A549 (cell line): ENCODE results near the gene IRF4. TPM values are rescaled to one million over a fixed set of nuclear protein-coding genes. Genes with fewer than 3 reads are reported as not detected.

Experiments used
- ATAC-seq, 2 experiments: fragments of 200-7000 bp in 1 of 2; fragments of >200 bp in 1 of 2; cut with Nextera tagmentation in 1 of 2; cut with Tn5 transposase in 1 of 2; 3 replicates each; pipeline versions ENCODE4 v1.8.0 to v1.9.1; 2018 to 2020; ENCODE audit warnings: mild to moderate bottlenecking in 1 of 2, moderate library complexity in 1 of 2
- CTCF ChIA-PET: fragments of 300-600 bp; sonication (Branson Sonifier 250); formaldehyde crosslinking; extraction: SDS; loops from one replicate; lab custom pipeline; 2021; ENCODE audit warnings: antibody characterized with exemption, inconsistent platforms; lab: Yijun Ruan, JAX
- POLR2A ChIA-PET: fragments of 350-600 bp; formaldehyde crosslinking; extraction: SDS; loops from one replicate; lab custom pipeline; 2021; ENCODE audit warnings: antibody characterized with exemption, inconsistent platforms; lab: Yijun Ruan, JAX
- DNase-seq, 2 experiments: peaks; one replicate each; pipeline versions ENCODE4 v3.0.0 to v3.0.0-alpha.2; 2011 to 2016; ENCODE audit warnings: low read depth in 1 of 2, low spot score in 1 of 2
- FAIRE-seq: peaks from 2 replicates; lab custom pipeline; 2011; peaks lifted over from hg19 to GRCh38; lab: Jason Lieb, UNC
- H3K27ac ChIP-seq, 2 experiments: fragments of >200 bp; sonication (Bioruptor Twin); formaldehyde crosslinking; 3 replicates each; pipeline ENCODE4 v1.5.1; 2016 to 2017
- H3K4me1 ChIP-seq: fragments of >200 bp; sonication (Bioruptor Twin); formaldehyde crosslinking; 3 replicates; pipeline ENCODE4 v1.6.1; 2016
- H3K4me2 ChIP-seq: fragments of >200 bp; sonication (Bioruptor Twin); formaldehyde crosslinking; 3 replicates; pipeline ENCODE4 v1.6.1; 2016
- H3K4me3 ChIP-seq: fragments of >200 bp; sonication (Bioruptor Twin); formaldehyde crosslinking; 3 replicates; pipeline ENCODE4 v1.5.1; 2016
- H3K9me3 ChIP-seq: fragments of >200 bp; sonication (Bioruptor Twin); formaldehyde crosslinking; 3 replicates; pipeline ENCODE4 v1.6.1; 2016
- ATOH8 ChIP-seq: fragments of 250-450 bp; sonication (Bioruptor Pico); IDR thresholded peaks from 2 replicates; pipeline ENCODE4 v1.5.0; 2020; ENCODE audit warnings: low read depth, mild to moderate bottlenecking, moderate library complexity
- CBX2 ChIP-seq: fragments of 200-600 bp; sonication (generic); IDR thresholded peaks from 2 replicates; pipeline ENCODE4 v1.6.1; 2016; ENCODE audit warnings: low read depth, mild to moderate bottlenecking, borderline replicate concordance
- CBX8 ChIP-seq: fragments of 200-600 bp; sonication (generic); IDR thresholded peaks from 2 replicates; pipeline ENCODE4 v1.6.1; 2016
- CHD2 ChIP-seq: fragments of 150-350 bp; IDR thresholded peaks from 2 replicates; pipeline ENCODE4 v1.6.1; 2014; ENCODE audit warnings: low read length; ENCODE audit not compliant: partially characterized antibody
- E2F6 ChIP-seq: IDR thresholded peaks from 2 replicates; pipeline ENCODE4 v1.6.1; 2012; ENCODE audit warnings: low read depth, borderline replicate concordance
- EHMT2 ChIP-seq: fragments of 200-600 bp; sonication (generic); IDR thresholded peaks from 2 replicates; pipeline ENCODE4 v1.6.1; 2016; ENCODE audit warnings: antibody characterized with exemption, low read depth, mild to moderate bottlenecking, moderate library complexity
- ESRRA ChIP-seq: fragments of 150-350 bp; IDR thresholded peaks from 2 replicates; pipeline ENCODE4 v1.6.1; 2014; ENCODE audit warnings: mild to moderate bottlenecking, low read length, borderline replicate concordance
- FOSL2 ChIP-seq, 2 experiments: fragments of 450-650 bp in 1 of 2; fragments of >200 bp in 1 of 2; sonication (Bioruptor Twin) in 1 of 2; formaldehyde crosslinking; IDR thresholded peaks; 2 replicates each; pipeline versions ENCODE4 v1.5.0 to v1.6.1; 2016 to 2020; ENCODE audit warnings: mild to moderate bottlenecking in 1 of 2, moderate library complexity in 1 of 2
- FOXS1 ChIP-seq: fragments of 250-450 bp; sonication (Bioruptor Pico); IDR thresholded peaks from 2 replicates; pipeline ENCODE4 v1.5.0; 2020; ENCODE audit warnings: mild to moderate bottlenecking, moderate library complexity
- HDAC2 ChIP-seq: fragments of 200-600 bp; sonication (generic); IDR thresholded peaks from 2 replicates; pipeline ENCODE4 v1.6.1; 2016
- HOXB13 ChIP-seq: fragments of 250-450 bp; sonication (Bioruptor Pico); IDR thresholded peaks from 2 replicates; pipeline ENCODE4 v1.5.0; 2020; ENCODE audit warnings: low read depth, mild to moderate bottlenecking, moderate library complexity
- JUN ChIP-seq, 2 experiments: fragments of >200 bp; sonication (Bioruptor Twin); formaldehyde crosslinking; IDR thresholded peaks; 2 replicates in 1 of 2; 3 replicates in 1 of 2; pipeline ENCODE4 v1.6.1; 2016 to 2017
- JUNB ChIP-seq: fragments of >200 bp; sonication (Bioruptor Twin); formaldehyde crosslinking; IDR thresholded peaks from 2 replicates; pipeline ENCODE4 v1.6.1; 2016
- KDM1A ChIP-seq: fragments of 200-600 bp; sonication (generic); IDR thresholded peaks from 2 replicates; pipeline ENCODE4 v1.6.1; 2016; ENCODE audit warnings: low read depth, mild to moderate bottlenecking
- KDM5A ChIP-seq: fragments of 200-600 bp; sonication (generic); IDR thresholded peaks from 2 replicates; pipeline ENCODE4 v1.6.1; 2016; ENCODE audit warnings: antibody characterized with exemption, mild to moderate bottlenecking
- MAFK ChIP-seq: fragments of 450-650 bp; IDR thresholded peaks from 2 replicates; pipeline ENCODE4 v1.6.1; 2014; ENCODE audit not compliant: partially characterized antibody
- NFE2L2 ChIP-seq: fragments of 150-350 bp; conservative IDR thresholded peaks from 2 replicates; pipeline ENCODE4 v1.6.1; 2014; ENCODE audit warnings: low read length
- PHF8 ChIP-seq: fragments of 200-600 bp; sonication (generic); IDR thresholded peaks from 2 replicates; pipeline ENCODE4 v1.6.1; 2016; ENCODE audit warnings: low read depth, mild to moderate bottlenecking, antibody characterized with exemption, moderate library complexity, borderline replicate concordance
- REST ChIP-seq: fragments of 200-600 bp; sonication (generic); IDR thresholded peaks from 2 replicates; pipeline ENCODE4 v1.6.1; 2016; ENCODE audit warnings: antibody characterized with exemption, mild to moderate bottlenecking, moderate library complexity
- SREBF2 ChIP-seq: fragments of 450-650 bp; IDR thresholded peaks from 2 replicates; pipeline ENCODE4 v1.6.1; 2014; ENCODE audit warnings: mild to moderate bottlenecking, moderate library complexity
- ZC3H11A ChIP-seq: fragments of 450-650 bp; IDR thresholded peaks from 2 replicates; pipeline ENCODE4 v1.6.1; 2014; ENCODE audit warnings: antibody characterized with exemption, mild to moderate bottlenecking
- WGBS: methylation state at CpG from one replicate; pipeline ENCODE4 v1.1.6; 2017; ENCODE audit errors: missing lambda C conversion rate; 5-methylcytosine and 5-hydroxymethylcytosine counted together
- polyA plus RNA-seq, 4 experiments: library from polyadenylated mRNA; depleted of rRNA in 3 of 4; stranded (reverse); fragments of >200 nt; fragmentation: RNase III in 1 of 4; extraction: RNeasy Plus Mini Kit Qiagen cat#74134 plus additional on column Dnase treatment in 1 of 4; gene quantifications; 2 replicates in 3 of 4; 3 replicates in 1 of 4; pipeline ENCODE4 v1.2.3, GENCODE V29; 2011 to 2017
- TF ChIP-seq, protein P1 (sequence below): fragments of 150-350 bp; IDR thresholded peaks from 2 replicates; pipeline ENCODE4 v1.6.1; 2014; ENCODE audit warnings: low read depth, mild to moderate bottlenecking, low read length
- TF ChIP-seq, protein P2 (sequence below): fragments of >200 bp; sonication (Bioruptor Twin); formaldehyde crosslinking; IDR thresholded peaks from 2 replicates; pipeline ENCODE4 v1.6.1; 2016

IRF4 gene
- polyA plus RNA-seq, 2 of the 4 experiments (the other 2 are of a cell fraction): 0.03 TPM

- TF ChIP-seq REST (no peak), CHD2 (no peak), FOSL2 (IDR thresholded peaks at IDR 0.05) (no peak), FOSL2 (CRISPR knock-in tag; IDR thresholded peaks at IDR 0.05) (no peak)
These were observed 38.1 kb downstream of the IRF4 start (continued) for GRCh38 chr6:429515-430121.

DNA sequence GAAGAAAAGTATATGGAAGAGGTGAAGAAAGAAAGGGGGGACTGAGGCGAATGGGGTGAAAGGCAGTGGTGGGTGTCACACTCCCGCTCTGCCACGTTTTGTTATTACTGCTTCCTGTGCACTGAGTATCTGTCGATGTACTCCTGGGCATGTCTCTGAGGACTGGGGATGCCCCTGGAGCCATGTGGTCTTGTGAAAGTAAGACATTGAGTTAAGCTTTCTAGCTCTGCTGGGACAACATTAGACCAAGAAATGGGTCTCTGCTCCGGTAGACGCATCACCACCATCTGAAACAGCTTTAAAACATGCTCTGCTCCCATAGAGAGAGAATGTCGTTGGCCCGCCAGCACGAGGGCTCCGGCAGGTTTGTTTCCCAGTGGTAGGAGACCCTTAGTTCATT lies 40.0 kb downstream of the IRF4 start:
- TF ChIP-seq ZC3H11A: no peak
- no peak for TF ChIP-seq SREBF2
- TF ChIP-seq KDM1A: no peak
- no peak for TF ChIP-seq E2F6
- peaks cover 5% of the 10 kb centered on the region; the same call in 2 of the 3 replicates for H3K4me1 ChIP-seq
- POLR2A ChIA-PET: no interaction called here
- H3K4me2 ChIP-seq: no peak overlapping the region
- no peak overlapping the region for H3K27ac ChIP-seq
- no peak for DNase-seq
- WGBS: 81% methylated on average over 10 of the region's 10 CpGs
- CTCF ChIA-PET: no interaction called here
- no peak for FAIRE-seq
- no peaks in the 10 kb centered on the region for H3K9me3 ChIP-seq
- no peak for ATAC-seq
- H3K4me3 ChIP-seq: no peak overlapping the region

GRCh38 chr6:431986-432385 lies 40.4 kb downstream of the IRF4 start:
- TF ChIP-seq ESRRA: no peak
- DNase-seq (no peak), FAIRE-seq (no peak), ATAC-seq (no peak)
- ChIA-PET CTCF (interaction anchor here (0.6 kb wide), 1 partner anchor 1093 kb away, joined by 4 read pairs; no protein-coding TSS in a partner anchor), POLR2A (no interaction called here)
- H3K9me3 ChIP-seq: no peaks in the 10 kb centered on the region
- no peak overlapping the region for H3K4me2 ChIP-seq
- WGBS: 72% methylated on average over 5 of the region's 6 CpGs
- no peak overlapping the region for H3K27ac ChIP-seq
- H3K4me3 ChIP-seq: no peak overlapping the region
- peaks cover 9% of the 10 kb centered on the region; the same call in 2 of the 3 replicates for H3K4me1 ChIP-seq

GRCh38 chr6:434051-434705 lies 42.6 kb downstream of the IRF4 start:
- no peak for DNase-seq
- no peak overlapping the region for H3K4me3 ChIP-seq
- H3K4me1 ChIP-seq: peaks cover 9% of the 10 kb centered on the region; the same call in 2 of the 3 replicates
- 73% methylated on average over 14 of the region's 14 CpGs for WGBS
- FAIRE-seq: no peak
- no peak overlapping the region for H3K4me2 ChIP-seq
- ChIA-PET CTCF (no interaction called here), POLR2A (interaction anchor here (0.6 kb wide), 1 partner anchor 12 kb away, joined by 3 read pairs; no protein-coding TSS in a partner anchor)
- no peak for ATAC-seq
- no peak overlapping the region for H3K27ac ChIP-seq
- H3K9me3 ChIP-seq: no peaks in the 10 kb centered on the region
- TF ChIP-seq E2F6: no peak
- TF ChIP-seq HOXB13 (CRISPR knock-in tag): no peak
- TF ChIP-seq CBX2: no peak
- TF ChIP-seq PHF8: no peak
- TF ChIP-seq SREBF2: no peak
- TF ChIP-seq EHMT2: no peak
- TF ChIP-seq CBX8: no peak
- TF ChIP-seq JUN (IDR thresholded peaks at IDR 0.05): no peak
- TF ChIP-seq HDAC2: no peak
- TF ChIP-seq FOSL2 (IDR thresholded peaks at IDR 0.05): no peak
- TF ChIP-seq FOSL2 (CRISPR knock-in tag; IDR thresholded peaks at IDR 0.05): no peak
- TF ChIP-seq, protein P1, sequence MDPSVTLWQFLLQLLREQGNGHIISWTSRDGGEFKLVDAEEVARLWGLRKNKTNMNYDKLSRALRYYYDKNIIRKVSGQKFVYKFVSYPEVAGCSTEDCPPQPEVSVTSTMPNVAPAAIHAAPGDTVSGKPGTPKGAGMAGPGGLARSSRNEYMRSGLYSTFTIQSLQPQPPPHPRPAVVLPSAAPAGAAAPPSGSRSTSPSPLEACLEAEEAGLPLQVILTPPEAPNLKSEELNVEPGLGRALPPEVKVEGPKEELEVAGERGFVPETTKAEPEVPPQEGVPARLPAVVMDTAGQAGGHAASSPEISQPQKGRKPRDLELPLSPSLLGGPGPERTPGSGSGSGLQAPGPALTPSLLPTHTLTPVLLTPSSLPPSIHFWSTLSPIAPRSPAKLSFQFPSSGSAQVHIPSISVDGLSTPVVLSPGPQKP: no peak
- no peak for TF ChIP-seq FOXS1 (CRISPR knock-in tag)
- no peak for TF ChIP-seq KDM5A
- no peak for TF ChIP-seq NFE2L2
- TF ChIP-seq ATOH8: no peak
- TF ChIP-seq, protein P2, sequence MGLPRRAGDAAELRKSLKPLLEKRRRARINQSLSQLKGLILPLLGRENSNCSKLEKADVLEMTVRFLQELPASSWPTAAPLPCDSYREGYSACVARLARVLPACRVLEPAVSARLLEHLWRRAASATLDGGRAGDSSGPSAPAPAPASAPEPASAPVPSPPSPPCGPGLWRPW: no peak
- no peak for TF ChIP-seq JUNB
- no peak for TF ChIP-seq MAFK
